ENCODE results near the gene ZSCAN20.
"Not testable (repeated sequence)": the region's sequence is repeated elsewhere in the genome, so short reads cannot be mapped to it uniquely, and the experiment has no call there.

ZSCAN20 gene

DNA sequence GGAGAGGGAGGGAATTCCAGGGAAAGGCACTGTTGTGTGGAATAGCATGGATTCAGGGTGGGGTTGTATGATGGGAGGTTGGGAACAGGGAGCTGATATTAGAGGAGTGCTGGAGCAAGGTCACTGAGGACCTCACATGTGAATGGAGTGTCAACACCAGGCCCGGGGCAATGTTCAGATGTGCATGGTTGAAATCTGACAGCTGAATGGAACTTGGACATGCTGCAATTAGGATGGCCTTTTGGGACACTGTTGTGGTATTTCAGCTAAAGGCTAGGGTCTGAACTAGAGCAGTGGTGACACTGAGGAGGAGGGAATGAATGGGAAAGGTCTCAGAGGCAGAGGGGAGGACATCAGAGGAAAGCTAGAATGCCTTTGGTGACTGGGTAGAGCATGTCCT lies 25.0 kb downstream of the ZSCAN20 start:
- DNase-seq: no peak

DNA sequence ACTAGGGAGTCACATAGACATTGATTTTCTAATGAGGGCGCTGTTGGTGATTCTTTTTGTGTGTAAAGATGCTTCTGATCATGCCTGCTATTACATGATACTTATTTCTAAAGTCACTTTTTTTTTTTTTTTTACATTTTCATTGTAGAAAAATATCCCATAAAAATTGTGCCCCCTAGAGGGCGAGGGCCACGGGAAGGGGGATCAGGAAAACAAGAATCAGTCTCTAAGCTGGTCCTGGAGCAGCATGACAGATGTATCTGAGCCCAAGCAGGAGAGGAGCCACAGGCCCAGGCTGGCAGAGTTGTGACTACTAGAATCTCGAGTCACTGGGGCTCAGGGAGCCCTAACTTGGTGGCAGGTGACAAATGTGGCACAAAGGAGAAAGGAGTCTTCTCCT lies 28.1 kb downstream of the ZSCAN20 start:
- no peak for DNase-seq

DNA sequence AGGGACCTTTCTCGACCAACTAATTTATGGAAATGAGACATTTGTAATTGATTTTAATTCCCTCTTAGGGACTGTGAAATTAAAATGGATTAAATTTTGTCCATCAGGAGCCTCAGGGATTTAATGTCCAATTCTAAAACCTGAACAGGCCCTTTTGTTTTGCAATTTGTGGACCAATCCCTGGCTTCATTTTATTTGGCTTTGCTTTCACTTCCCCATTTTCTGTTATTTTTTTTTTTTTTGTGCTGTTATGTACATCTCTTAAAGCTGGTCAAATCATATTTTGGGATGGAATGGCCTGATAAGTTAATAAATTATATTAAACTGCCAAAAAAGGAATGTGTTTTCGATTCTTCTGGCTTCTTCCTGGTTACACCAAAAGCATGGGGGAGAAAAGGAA lies 28.9 kb downstream of the ZSCAN20 start:
- DNase-seq: no peak

DNA sequence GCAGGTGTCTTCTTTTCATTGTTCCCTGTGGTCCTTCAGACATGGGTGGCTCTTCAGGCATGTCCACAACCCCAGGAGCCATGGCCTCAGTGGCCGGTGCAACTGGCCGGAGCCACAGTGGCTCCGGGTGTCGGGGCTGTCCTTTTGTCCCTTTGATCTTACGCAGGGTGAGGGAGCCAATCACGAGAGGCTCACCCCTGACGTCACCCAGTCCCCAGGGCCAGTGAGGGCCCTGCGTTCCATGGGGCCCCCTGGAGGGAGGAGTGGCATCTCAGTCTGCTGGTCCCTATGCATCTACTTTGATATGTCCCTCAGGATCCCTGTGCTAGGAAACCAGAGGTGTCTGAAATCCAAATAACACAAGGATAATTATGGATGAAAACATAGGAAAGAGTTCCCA lies 29.3 kb downstream of the ZSCAN20 start:
- no peak for DNase-seq

DNA sequence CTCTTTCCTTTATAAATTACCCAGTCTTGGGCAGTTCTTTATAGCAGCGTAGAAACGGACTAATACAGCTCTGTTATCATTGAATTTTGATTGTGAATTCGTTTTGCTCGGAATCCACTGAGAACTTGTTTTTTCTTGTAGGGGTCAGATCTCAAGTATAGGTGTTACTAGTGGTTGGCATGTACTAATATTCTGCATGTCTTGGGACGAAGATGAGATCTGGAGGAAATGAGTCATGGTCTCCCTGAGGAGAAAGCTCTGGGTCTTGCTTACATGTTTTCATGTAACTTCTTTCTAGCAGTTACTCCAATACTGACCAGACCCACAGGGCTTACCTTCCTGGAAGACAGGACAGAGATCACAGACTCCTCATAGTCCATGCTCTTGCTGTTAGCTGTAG lies 30.3 kb downstream of the ZSCAN20 start:
- DNase-seq: no peak

DNA sequence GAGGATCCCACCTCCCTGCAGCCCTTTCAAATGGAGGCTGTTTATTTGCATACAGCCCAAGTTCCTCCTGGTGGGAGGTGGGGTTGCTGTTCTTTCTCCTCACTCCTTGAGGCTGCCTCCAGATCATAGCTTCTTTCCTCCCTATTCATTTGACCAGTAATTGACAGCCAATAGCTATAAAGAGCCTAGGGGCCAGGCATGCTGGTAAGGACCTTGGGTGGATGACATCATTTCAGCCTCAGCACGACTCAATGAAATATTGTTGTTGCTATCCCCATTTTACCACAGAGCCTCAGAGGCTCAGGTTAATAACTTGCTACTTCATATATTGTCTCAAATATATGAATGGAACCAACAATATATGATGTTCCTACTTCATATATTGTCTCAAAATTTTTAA lies 31.1 kb downstream of the ZSCAN20 start:
- no peak for DNase-seq

DNA sequence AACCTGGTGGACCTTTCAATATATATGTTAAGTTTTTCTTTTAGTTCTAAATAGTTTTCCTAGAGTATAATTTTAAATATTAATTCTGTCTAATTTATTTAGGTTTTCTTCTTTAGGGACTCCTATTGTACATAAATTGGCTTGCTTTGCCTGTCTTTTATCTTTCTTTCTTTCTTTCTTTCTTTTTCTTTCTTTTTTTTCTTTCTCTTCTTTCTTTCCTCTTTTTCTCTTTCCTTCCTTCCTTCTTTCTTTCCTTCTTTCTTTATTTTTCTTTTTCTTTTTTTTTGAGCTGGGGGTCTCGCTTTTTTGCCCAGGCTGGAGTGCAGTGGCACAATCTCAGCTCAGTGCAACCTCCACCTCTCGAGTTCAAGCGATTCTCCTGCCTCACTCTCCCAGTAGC lies 35.2 kb downstream of the ZSCAN20 start:
- DNase-seq: no peak

DNA sequence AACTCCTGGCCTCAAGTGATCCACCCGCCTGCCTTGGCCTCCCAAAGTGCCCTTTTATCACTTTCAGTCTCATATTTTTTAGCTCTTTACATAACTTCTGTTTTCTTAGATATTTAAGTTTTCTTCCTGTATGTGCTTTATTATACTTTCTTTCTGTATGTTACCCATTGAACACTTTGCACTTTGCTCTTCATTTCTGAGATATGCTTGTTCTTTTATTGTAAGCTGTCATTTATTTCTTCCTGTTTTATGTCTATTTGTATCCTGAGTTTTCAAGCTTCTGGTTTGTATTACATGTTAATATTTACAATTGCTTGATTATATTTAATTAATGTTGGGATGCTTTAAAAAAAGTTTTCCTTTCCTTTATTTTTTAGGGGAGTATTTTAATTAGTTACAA lies 35.7 kb downstream of the ZSCAN20 start:
- no peak for DNase-seq

DNA sequence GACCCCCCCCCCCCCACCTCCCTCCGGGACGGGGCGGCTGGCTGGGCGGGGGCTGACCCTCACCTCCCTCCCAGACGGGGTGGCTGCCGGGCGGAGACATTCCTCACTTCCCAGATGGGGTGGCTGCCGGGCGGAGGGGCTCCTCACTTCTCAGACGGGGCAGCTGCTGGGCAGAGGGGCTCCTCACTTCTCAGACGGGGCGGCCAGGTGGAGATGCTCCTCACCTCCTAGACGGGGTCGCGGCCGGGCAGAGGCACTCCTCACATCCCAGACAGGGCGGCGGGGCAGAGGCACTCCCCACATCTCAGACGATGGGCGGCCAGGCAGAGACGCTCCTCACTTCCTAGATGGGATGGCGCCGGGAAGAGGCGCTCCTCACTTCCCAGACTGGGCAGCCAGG lies 36.8 kb downstream of the ZSCAN20 start:
- not testable (repeated sequence) for DNase-seq

DNA sequence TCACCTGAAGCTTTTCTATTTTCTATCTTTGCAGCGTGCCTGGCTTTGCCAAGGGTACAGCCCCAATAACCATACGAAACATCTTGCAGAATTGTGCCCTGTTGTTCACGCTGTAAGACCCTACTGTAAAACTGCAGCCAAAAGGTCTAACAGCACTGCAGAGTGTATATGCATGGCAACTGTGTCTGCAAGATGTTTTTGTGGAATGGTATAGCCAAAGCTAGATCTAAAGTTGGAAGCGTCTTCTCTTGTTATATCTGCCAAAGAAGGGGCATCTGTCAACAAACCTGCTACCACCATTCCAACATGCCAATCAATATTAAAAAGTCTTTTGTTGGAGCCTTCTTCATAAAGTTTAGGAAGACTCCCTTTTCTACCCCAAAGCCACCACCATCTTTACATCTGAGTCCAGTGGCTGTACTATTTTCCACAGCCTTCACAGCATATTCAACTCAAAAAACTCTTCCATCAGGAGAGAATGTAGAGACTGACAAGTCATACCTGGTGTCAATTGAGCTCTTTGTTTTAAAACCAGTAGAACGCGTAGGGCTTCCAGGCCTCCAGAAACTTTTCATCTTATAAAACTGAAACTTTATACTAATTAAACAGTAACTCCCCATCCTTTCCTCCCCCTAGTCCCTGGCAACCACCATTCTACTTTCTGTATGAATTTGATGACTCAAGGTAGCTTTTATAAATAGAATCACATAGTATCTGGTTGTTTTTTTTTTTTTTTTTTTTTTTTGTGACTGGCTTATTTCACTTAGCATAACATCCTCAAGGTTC lies 40.0 kb downstream of the ZSCAN20 start:
- no peak for DNase-seq

DNA sequence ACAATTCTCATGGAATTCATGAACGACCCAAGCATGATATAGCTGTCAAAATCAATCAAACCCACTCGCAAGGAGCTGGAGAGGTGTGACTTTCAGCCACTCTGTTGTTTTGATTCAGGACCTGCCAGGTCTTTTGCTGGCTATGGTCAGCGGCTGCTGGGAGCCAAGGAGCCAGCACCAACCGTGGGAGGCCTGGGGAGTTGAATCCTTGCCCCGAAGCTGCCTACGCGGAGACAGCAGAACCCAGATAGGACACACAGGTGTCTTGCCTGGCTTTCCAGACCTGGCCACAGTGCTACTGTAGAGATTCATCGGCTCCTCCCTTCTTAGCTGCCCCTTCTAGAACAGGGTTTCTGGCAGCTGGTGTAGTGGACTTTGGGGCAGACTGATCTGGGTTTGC lies 42.7 kb downstream of the ZSCAN20 start:
- no peak for DNase-seq

DNA sequence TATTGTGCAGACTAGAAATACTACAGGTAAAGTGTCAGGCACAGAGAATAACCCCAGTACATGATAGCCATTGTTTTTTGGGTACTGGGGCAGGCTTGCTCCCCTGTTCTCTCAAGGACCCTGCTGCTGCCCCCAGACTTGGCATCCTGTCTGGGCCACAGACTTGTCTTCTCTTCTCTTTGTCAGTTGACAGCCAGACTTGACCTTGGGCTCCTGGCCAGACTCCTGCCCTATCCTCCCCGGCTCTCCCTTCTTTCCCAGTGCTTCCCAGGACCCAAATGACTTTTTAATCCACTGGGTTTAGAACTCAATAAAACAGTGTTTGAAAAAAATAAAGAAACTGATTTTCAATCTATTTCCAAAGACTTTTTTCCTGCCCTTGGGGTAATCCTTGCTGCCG lies 43.2 kb downstream of the ZSCAN20 start:
- DNase-seq: no peak

DNA sequence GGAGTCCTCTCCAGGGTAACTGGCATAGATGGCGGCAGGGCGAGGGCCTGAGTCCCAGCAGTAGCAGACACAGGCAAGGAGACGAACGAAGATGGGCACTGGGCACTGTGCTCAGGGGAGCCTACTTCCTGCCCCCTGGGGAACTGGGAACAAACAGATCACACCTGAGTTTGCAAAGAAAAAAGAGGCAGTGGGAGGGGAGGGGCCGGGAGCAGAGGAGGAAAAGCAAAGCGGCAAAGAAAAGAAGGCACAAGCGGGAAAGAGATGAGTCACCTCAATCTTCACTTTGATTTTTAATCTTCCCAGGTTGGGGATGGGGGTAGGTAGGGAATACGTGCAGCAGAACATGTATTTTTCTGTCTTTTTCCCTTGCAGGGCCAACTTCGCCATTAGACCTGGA lies 44.0 kb downstream of the ZSCAN20 start:
- DNase-seq: no peak

DNA sequence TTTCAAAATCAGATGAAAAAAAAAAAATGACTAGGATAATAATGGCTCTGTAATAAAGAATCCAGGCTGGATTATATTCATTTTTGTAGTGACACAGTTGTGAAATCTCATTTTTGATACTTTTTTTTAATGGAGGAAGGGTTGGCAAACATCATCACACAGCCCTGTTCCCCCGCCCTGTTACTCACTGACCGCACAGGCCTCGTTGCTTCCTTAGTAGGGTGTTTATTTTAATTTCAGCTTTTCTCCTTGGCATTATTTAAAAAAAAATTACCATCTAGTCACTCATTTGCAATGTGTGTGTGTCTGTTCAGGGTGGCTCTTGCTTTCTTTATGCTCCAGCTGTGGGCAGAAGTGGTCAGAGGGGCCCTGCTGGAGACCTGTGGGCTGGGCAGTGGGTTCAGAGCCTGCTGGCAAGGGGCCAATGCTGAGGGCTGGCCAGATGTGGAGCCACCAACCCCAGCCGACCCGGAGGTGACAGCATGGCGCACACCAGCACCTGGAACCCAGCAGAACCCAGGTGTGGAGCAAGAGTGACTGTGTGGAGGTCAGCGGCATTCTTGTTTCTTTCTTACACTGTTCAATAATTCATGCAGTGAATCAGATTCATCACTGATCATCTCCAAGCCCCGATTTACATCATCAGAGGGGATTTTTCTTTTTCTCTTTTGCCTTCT lies 44.6 kb downstream of the ZSCAN20 start:
- no peak for DNase-seq

DNA sequence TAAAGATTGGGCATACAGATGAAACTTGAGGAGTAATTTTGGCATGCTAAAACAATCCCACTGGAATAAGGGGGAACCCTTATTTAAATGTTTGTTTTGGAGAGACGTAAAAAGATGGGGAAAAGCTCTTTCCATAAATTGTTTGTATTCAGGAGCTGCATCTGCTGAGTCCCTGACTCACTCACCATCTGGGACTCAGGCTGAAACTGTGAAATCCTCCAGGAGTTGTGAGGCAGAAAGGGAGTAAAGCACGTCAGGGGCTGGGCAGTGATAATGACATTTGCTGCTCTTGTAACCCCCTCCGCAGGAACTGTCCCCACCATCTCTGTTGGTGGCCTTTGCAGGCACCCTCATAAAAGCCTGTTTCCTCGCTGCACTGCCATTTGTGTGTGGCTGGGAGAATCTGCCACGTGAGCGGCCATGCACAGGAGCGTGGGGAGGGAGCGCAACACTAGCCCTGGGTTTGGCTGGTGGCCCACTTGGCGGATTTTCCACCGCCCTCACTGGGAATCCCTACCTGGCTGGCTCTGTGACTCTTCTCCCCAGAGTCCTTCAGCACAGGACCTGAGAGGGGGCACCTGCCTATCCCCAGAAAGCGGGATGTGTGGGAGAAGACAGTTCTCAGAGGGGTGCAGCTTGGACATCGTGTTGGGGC lies 45.3 kb downstream of the ZSCAN20 start:
- no peak for DNase-seq

DNA sequence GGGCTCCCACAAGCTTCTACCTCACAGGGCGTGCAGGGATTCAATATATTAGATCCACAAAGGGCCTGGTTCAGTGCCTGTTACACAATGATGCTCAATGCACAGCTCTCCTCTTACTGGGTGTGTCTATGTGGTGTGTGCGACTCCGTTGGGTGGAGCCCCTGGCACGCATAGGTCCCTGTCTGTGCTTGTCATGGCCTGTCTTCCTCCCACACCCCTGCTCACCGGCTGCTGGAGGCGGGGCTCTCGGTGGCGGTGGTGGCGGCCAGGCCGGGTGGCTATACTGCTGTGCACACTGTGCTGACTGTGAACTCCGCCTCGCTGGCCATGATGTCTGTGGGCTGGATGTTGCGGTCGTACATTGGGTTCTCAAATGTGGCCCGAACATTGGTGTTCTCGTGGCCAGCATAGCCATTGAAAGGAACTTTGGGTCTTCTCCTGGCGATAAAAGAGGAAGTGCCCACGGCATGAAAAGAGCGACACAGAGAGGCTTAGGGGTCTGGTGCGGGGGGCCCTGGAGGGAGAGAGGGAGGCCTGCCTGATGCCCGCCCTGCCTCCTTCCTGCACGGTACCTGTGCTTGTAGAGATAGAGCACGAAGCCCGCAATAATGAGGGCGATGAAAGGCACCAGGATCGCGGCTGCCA lies 46.9 kb downstream of the ZSCAN20 start:
- no peak for DNase-seq

DNA sequence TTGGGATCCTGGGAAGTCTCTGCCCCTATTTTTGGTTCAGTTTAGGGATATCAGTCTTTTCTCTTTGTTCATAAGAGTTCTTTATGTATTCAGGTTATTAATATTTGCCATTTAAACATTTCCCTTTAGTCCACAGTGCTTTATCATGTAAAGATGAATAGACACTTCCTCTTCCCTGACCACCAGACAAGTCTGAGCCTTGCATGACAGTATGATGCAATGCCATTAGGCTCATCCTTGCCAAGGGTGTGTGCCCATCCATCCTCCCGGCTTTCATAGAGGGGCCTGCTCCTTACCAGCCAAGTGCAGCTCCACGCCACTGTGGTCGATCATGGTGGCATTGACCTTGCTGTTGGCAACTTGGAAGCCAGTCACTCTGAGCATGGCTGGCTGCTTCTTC lies 52.1 kb downstream of the ZSCAN20 start:
- DNase-seq: no peak

DNA sequence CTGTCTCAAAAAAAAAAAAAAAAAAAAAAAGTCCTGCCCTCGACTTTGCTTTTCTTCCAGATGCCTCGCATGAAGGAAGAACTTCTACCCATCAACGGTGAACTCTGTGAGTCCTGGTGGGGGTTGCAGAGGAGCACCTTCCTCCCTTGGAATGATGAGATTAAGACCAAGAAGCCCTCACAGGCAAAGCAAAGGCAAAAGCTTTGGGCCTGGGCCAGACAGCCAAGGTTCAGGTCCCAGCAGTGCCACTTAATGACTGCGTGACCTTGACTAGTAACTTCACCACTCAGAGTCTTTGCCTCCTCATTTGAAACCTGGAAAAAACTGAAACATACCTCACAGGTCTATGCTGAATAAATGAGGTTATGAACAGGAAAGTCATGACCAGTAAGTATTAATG lies 55.5 kb downstream of the ZSCAN20 start:
- DNase-seq: no peak

DNA sequence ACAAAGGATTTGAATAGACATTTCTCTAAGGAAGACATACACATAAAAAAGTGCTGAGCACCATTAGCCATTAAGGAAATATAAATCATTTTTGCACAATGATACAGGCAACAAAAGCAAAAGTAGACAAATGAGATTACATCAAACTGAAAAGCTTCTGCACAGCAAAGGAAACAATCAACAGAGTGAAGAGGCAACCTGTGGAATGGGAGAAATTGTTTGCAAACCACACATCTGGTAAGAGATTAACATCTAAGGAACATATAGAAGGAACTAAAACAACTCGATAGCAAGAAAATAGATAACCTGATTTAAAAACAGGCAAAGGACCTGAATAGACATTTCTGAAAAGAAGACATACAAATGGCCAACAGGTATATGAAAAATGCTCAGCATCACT lies 57.5 kb downstream of the ZSCAN20 start:
- no peak for DNase-seq

DNA sequence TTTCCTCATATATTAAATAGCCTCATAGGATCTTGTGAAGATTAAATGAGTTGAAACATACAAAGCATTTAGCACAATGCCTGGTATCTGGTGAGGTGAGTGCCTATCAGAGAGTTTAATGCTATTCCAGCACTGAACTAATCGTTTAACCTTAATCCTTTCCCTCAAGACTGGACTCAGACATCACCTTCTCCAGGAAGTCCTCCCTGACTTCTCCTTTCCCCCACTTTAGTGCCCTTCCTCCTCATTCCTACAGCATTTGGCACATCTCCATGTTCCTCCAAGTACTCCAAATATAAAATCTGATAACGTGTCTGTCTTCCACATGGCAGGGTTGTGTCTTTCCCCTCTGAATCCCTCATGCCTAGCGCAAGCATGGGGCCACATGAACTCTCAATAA lies 59.8 kb downstream of the ZSCAN20 start:
- no peak for DNase-seq

DNA sequence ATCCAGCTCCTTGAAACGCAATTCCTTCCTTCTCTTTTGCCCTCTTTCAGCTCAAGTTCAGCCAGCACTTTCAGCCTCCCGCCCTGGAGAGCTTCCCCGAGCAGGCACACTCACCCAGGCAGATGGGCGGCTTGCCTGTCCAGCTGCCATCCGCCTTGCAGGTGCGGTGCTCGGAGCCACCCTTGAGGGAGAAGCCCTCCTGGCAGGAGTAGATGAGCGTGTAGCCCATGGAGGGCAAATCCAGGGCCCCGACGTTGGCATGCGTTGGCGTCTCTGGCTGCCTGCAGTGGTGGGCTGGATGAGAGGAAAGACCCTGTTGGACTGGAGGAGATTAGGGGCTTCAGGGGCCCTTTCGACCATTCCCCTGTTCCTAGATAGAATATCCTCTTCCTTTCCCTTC lies 60.5 kb downstream of the ZSCAN20 start:
- DNase-seq: no peak

DNA sequence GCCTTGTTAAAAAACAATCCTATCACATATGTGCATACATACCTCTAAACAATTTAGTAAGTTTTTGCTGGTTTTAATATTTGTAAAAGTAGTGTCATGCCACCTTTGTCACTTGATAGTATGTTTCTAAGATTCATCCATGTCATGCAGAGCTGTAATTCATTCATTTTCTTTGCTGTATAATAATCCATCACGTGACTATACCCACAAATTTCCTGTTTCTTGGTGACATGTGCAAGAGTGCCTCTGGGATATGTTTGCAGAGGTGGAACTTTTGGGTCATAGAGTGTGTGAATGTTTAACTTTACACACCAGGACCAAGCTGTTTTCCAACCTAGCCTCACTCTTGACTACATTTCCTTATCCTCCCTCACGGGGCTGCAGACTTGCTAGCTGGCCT lies 62.9 kb downstream of the ZSCAN20 start:
- no peak for DNase-seq

DNA sequence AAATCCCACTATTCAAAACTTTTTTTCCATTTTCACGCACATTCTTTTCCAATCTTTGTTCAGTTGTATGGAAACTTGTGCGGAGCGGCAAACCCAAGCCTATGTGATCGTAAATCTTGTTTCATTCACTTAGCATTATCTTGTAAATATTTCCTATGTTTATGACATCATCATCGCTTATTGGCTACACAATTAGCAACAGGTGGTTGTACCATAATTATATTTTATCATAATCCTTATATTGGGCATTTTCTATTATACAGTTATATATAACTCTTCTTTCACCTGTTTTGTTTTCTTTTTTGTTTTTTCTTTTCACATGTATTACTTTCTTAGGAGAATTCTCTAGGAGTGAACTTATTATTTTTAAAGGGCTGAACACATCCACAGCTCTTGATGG lies 65.4 kb downstream of the ZSCAN20 start:
- no peak for DNase-seq

DNA sequence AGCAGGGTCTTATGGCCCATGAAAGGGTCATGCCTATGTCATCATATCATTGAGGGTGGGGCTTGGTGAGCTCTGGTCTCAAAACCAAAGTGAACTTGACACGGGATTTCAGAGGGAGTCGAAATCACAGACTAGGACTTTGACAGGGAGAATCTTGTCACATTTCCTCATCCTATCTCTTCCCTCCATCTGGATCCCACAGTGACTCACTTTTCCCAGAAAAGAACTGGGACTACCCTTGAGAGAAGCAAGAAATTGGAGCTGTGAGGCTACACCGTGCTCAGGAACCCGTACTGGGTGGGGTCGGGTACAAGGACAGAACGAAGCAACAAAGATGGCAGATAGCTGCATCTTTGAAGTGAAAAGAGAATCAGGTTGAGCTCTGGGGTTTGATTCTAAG lies 69.5 kb downstream of the ZSCAN20 start:
- DNase-seq: no peak
